CD4-positive, alpha-beta T cell (primary cell): ENCODE measurements around the gene NVL. TPM values are rescaled to one million over a fixed set of nuclear protein-coding genes. Genes with fewer than 3 reads are reported as not detected.
"Not testable (repeated sequence)": the region's sequence is repeated elsewhere in the genome, so short reads cannot be mapped to it uniquely, and the experiment has no call there.

Experiments used
- ATAC-seq: fragments of 200-7000 bp; cut with Tn5 transposase; one replicate; pipeline ENCODE4 v1.10.0; 2022; ENCODE audit warnings: mild to moderate bottlenecking; ENCODE audit not compliant: poor library complexity
- CTCF ChIA-PET: fragments of 350-600 bp; sonication (Branson Sonifier 250); formaldehyde crosslinking; loops from one replicate; lab custom pipeline; 2021; ENCODE audit warnings: antibody characterized with exemption, inconsistent platforms; lab: Charles Lee
- POLR2A ChIA-PET: fragments of 350-600 bp; sonication (Branson Sonifier 250); formaldehyde crosslinking; loops from one replicate; lab custom pipeline; 2021; ENCODE audit warnings: antibody characterized with exemption, inconsistent platforms; lab: Charles Lee
- DNase-seq, 14 experiments: peaks; one replicate each; pipeline ENCODE4 v3.0.0-alpha.2; 2013 to 2020; ENCODE audit warnings: mixed read lengths in 2 of 14
- H3K27ac ChIP-seq, 2 donors: one replicate each; pipeline versions ENCODE4 v1.5.1 to v1.7.0; 2013; ENCODE audit warnings: low read length in 2 of 2, low read depth in 1 of 2, mild to moderate bottlenecking in 1 of 2
- H3K27me3 ChIP-seq, 2 experiments: 1 replicate in 1 of 2; 2 replicates in 1 of 2; pipeline versions ENCODE4 v1.6.1 to v1.7.0; 2013; ENCODE audit warnings: low read length in 2 of 2, control low read depth in 1 of 2, mild to moderate bottlenecking in 1 of 2, moderate library complexity in 1 of 2; ENCODE audit not compliant: insufficient read depth in 2 of 2, control insufficient read depth in 1 of 2
- H3K36me3 ChIP-seq: one replicate; pipeline ENCODE4 v1.6.1; 2013; ENCODE audit warnings: low read length, control low read depth; ENCODE audit not compliant: insufficient read depth
- H3K4me1 ChIP-seq: one replicate; pipeline ENCODE4 v1.6.1; 2013; ENCODE audit warnings: low read length, control low read depth; ENCODE audit not compliant: insufficient read depth
- H3K4me3 ChIP-seq: one replicate; pipeline ENCODE4 v1.5.1; 2013; ENCODE audit warnings: mild to moderate bottlenecking, low read length, moderate library complexity
- H3K9me3 ChIP-seq, 2 experiments: 1 replicate in 1 of 2; 2 replicates in 1 of 2; pipeline versions ENCODE4 v1.6.1 to v1.7.0; 2013; ENCODE audit warnings: low read length in 2 of 2, mild to moderate bottlenecking in 2 of 2, control low read depth in 1 of 2, moderate library complexity in 1 of 2; ENCODE audit not compliant: control insufficient read depth in 1 of 2, insufficient read depth in 1 of 2
- H3K27ac Mint-ChIP-seq: one replicate; pipeline ENCODE4 v1.8.0; 2020; ENCODE audit warnings: mixed read lengths
- H3K27me3 Mint-ChIP-seq: one replicate; pipeline ENCODE4 v1.8.0; 2021; ENCODE audit warnings: mixed read lengths
- H3K36me3 Mint-ChIP-seq: one replicate; pipeline ENCODE4 v1.8.0; 2021; ENCODE audit warnings: low read depth, mixed read lengths
- H3K4me1 Mint-ChIP-seq: one replicate; pipeline ENCODE4 v1.8.0; 2021; ENCODE audit warnings: low read depth, mixed read lengths
- H3K4me3 Mint-ChIP-seq: one replicate; pipeline ENCODE4 v1.8.0; 2020; ENCODE audit warnings: mild to moderate bottlenecking, mixed read lengths
- H3K9me3 Mint-ChIP-seq: one replicate; pipeline ENCODE4 v1.8.0; 2020; ENCODE audit warnings: mixed read lengths
- intact Hi-C, 2 experiments: fragments of 100-400 bp; cut with DNase I in 1 of 2; cut with micrococcal nuclease in 1 of 2; formaldehyde crosslinking; loops; one replicate each; pipeline versions ENCODE4 v1.15.1 to v1.9.0; 2023 to 2025; cut with DNase I, micrococcal nuclease
- total RNA-seq, 174 experiments: library from RNA in 2 of 174; stranded (reverse) in 2 of 174; gene quantifications; one replicate each; pipeline ENCODE4 v1.2.3 and lab custom pipeline; 2021 to 2026
- TF ChIP-seq, protein P1 (sequence below): fragments of 200-600 bp; IDR thresholded peaks from one replicate; pipeline ENCODE4 v1.8.0; 2022; ENCODE audit warnings: antibody characterized with exemption, mild to moderate bottlenecking

The NVL gene
- total RNA-seq, 2 experiments from 2014 or later: 14.9 to 18.5 TPM

DNA sequence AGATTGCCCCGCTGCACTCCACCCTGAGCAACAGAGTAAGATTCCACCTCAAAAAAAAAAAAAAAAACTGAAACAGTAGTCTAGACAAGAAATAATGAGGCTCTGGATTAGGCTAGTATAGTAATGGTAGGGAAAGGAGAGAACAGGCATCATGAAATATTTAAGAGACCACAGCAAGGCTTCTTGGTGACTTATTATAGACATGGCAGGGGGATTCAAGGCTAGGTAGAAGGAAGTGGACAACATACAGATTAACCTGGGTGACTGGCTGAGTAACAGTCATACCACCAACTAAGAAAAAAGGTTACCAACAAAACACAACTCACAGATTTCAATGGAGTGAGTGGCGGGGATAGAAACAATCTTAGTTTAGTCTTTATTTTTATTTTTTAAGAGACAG is 8.3 kb downstream of the NVL start:
- Histone ChIP-seq H3K9me3 (no peaks in the 10 kb centered on the region), H3K27ac (no peak overlapping the region), H3K36me3 (peaks cover 25% of the 10 kb centered on the region), H3K27me3 (no peaks in the 10 kb centered on the region), H3K4me1 (no peaks in the 10 kb centered on the region), H3K4me3 (no peak overlapping the region)
- H3K27me3 Mint-ChIP-seq: no peaks in the 10 kb centered on the region
- TF ChIP-seq, protein P1, sequence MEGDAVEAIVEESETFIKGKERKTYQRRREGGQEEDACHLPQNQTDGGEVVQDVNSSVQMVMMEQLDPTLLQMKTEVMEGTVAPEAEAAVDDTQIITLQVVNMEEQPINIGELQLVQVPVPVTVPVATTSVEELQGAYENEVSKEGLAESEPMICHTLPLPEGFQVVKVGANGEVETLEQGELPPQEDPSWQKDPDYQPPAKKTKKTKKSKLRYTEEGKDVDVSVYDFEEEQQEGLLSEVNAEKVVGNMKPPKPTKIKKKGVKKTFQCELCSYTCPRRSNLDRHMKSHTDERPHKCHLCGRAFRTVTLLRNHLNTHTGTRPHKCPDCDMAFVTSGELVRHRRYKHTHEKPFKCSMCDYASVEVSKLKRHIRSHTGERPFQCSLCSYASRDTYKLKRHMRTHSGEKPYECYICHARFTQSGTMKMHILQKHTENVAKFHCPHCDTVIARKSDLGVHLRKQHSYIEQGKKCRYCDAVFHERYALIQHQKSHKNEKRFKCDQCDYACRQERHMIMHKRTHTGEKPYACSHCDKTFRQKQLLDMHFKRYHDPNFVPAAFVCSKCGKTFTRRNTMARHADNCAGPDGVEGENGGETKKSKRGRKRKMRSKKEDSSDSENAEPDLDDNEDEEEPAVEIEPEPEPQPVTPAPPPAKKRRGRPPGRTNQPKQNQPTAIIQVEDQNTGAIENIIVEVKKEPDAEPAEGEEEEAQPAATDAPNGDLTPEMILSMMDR: no peak
- no peak for DNase-seq
- intact Hi-C loops: no loop called here
- no peak overlapping the region for H3K4me3 Mint-ChIP-seq
- ChIA-PET CTCF (no interaction called here), POLR2A (no interaction called here)
- H3K36me3 Mint-ChIP-seq: peaks cover 35% of the 10 kb centered on the region
- H3K27ac Mint-ChIP-seq: no peak overlapping the region
- H3K4me1 Mint-ChIP-seq: peaks cover 21% of the 10 kb centered on the region
- ATAC-seq: no peak
- H3K9me3 Mint-ChIP-seq: no peaks in the 10 kb centered on the region

DNA sequence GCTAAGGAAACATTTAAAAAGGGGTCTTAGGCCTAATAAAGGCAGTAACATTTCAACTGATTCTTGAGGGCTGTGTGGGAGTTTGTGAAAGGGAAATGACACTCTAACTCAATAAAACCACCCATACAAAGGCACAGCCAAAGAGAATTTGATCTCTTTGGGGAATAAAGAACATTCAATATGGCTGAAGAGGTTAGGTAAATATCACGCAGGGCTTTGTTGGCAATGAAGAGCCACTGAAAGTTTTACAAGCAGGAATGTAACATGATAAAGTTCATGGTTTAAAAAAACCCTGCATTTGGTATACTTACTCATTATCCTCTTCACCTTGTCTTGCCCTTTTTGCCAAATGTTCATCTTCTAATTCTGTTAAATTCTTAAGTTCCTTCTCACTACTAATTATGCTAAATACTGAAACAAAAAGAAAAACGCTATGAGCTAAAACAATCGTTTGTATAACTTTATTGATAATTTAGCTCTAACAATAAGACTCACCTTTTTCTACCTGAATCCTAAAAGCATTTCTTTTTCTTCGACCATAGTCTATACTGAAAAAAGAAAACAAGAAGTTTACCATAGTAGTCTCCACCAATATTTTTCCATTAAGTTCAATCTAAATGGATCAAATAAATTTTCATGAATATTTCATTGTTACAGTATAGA is 12.5 kb downstream of the NVL start:
- no peaks in the 10 kb centered on the region for H3K9me3 ChIP-seq
- DNase-seq: no peak
- H3K4me3 Mint-ChIP-seq: no peak overlapping the region
- no peaks in the 10 kb centered on the region for H3K9me3 Mint-ChIP-seq
- H3K4me3 ChIP-seq: no peak overlapping the region
- peaks cover 8% of the 10 kb centered on the region for H3K4me1 Mint-ChIP-seq
- H3K4me1 ChIP-seq: no peaks in the 10 kb centered on the region
- H3K36me3 Mint-ChIP-seq: peaks cover 58% of the 10 kb centered on the region
- H3K27ac ChIP-seq: no peak overlapping the region
- no peak for ATAC-seq
- ChIA-PET CTCF (no interaction called here), POLR2A (interaction anchor here (0.6 kb wide), 1 partner anchor 62 kb away, joined by 3 read pairs; no protein-coding TSS in a partner anchor)
- no peak overlapping the region for H3K27ac Mint-ChIP-seq
- intact Hi-C loops: no loop called here
- H3K27me3 Mint-ChIP-seq: no peaks in the 10 kb centered on the region
- TF ChIP-seq, protein P1: no peak
- H3K36me3 ChIP-seq: peaks cover 37% of the 10 kb centered on the region
- no peaks in the 10 kb centered on the region for H3K27me3 ChIP-seq

DNA sequence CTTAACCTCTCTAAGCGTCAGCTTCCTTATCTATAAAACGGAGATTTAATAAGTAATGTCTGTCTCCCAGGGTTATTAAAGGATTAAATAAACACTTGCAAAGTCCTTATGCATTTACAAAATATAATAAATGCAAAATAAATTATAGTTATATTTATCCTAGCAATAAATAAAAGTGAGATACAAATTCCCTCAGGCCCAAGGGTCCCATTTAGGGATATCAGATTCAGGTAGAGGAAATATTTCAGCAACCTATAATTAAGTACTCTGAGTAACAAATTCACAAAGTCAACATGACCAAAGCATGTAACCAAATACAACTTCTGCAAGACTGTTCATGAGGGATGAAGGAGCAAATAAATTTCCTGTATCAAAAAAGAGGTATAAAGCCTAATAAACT is 17.9 kb downstream of the NVL start:
- CTCF ChIA-PET: no interaction called here

DNA sequence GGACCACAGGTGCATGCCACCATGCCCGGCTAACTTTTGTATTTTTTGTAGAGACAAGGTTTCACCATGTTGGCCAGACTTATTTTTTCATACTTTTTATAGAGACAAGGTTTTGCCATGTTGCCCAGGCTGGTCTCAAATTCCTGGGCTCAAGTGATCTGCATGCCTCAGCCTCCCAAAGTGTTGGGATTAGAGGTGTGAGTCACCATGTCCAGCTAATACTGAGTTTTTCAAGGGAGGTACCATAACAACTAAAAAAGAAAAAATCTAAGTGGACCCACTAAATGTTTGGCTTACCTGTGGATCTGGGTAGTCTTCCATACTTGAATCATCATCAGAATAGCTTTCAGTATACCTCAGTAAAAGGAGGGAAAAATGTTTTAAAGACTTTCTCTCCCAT is 18.5 kb downstream of the NVL start:
- intact Hi-C loops: loop anchor here in 1 of 2 experiments (5.0 kb wide), 1 partner anchor 146 kb away; no protein-coding TSS in a partner anchor
- H3K4me3 ChIP-seq, DNase-seq, POLR2A ChIA-PET, H3K4me1 ChIP-seq, H3K27me3 ChIP-seq, H3K27me3 Mint-ChIP-seq, ATAC-seq, H3K27ac Mint-ChIP-seq, H3K9me3 Mint-ChIP-seq, CTCF ChIA-PET, H3K4me1 Mint-ChIP-seq, H3K4me3 Mint-ChIP-seq, H3K27ac ChIP-seq, H3K9me3 ChIP-seq: not testable (repeated sequence)
- peaks cover 79% of the 10 kb centered on the region for H3K36me3 Mint-ChIP-seq
- peaks cover 70% of the 10 kb centered on the region for H3K36me3 ChIP-seq

More for the DNA sequence above, 17.9 kb downstream of the NVL start:
- H3K4me1 Mint-ChIP-seq: no peaks in the 10 kb centered on the region
- DNase-seq: no peak
- Histone ChIP-seq H3K27ac (no peak overlapping the region), H3K4me3 (no peak overlapping the region), H3K27me3 (no peaks in the 10 kb centered on the region), H3K9me3 (no peaks in the 10 kb centered on the region), H3K4me1 (no peaks in the 10 kb centered on the region), H3K36me3 (peaks cover 68% of the 10 kb centered on the region)
- H3K36me3 Mint-ChIP-seq: peaks cover 78% of the 10 kb centered on the region
- POLR2A ChIA-PET: no interaction called here
- no peak overlapping the region for H3K4me3 Mint-ChIP-seq
- ATAC-seq: no peak
- intact Hi-C loops: loop anchor here in 1 of 2 experiments (5.0 kb wide), 1 partner anchor 145 kb away; no protein-coding TSS in a partner anchor
- TF ChIP-seq, protein P1: no peak
- H3K9me3 Mint-ChIP-seq: no peaks in the 10 kb centered on the region
- no peaks in the 10 kb centered on the region for H3K27me3 Mint-ChIP-seq
- H3K27ac Mint-ChIP-seq: no peak overlapping the region
